ENCODE results near the gene SDR39U1.

The SDR39U1 gene

GRCh38 chr14:24408764-24409163 is 33.8 kb downstream of the SDR39U1 start:
- POLR2A ChIA-PET = interaction anchor here (0.6 to 0.8 kb wide), 3 partner anchors 9 to 43 kb away, joined by 3 to 7 read pairs (median 4); no protein-coding TSS in a partner anchor
- TF ChIP-seq ZNF18 (tag by site-specific recombination; IDR thresholded peaks at IDR 0.05) (no peak), ZBTB49 (tag by site-specific recombination; IDR thresholded peaks at IDR 0.05; ENCODE audit: low read depth) (no peak), ZNF157 (tag by site-specific recombination; IDR thresholded peaks at IDR 0.05) (no peak), ZNF658 (tag by site-specific recombination; IDR thresholded peaks at IDR 0.05) (no peak), ZNF623 (tag by site-specific recombination; IDR thresholded peaks at IDR 0.05) (no peak), ZNF707 (tag by site-specific recombination; IDR thresholded peaks at IDR 0.05) (no peak), ZNF585B (tag by site-specific recombination; IDR thresholded peaks at IDR 0.05) (no peak), HOXA7 (CRISPR knock-in tag; IDR thresholded peaks at IDR 0.05; ENCODE audit: borderline replicate concordance) (no peak)
- H3K27ac ChIP-seq (ENCODE audit: extremely low read depth, low read depth, low read length) = no peak overlapping the region
- H3K36me3 ChIP-seq (ENCODE audit: control insufficient read depth in 2 of 2, insufficient read depth in 1 of 2, low read length in 2 of 2) = peaks cover 0 to 66% of the 10 kb centered on the region in 2 experiments; a peak in 1 of 3 replicates
- no peak overlapping the region for H3K4me3 ChIP-seq (ENCODE audit: low read depth, low read length)
- H3K4me1 ChIP-seq (ENCODE audit: control insufficient read depth, insufficient read depth, low read length) = no peaks in the 10 kb centered on the region
- H3K9me3 ChIP-seq (ENCODE audit: control insufficient read depth, insufficient read depth, low read depth, low read length) = no peaks in the 10 kb centered on the region
- CTCF ChIA-PET = interaction anchor here (0.7 to 1.7 kb wide), 6 partner anchors 9 to 194 kb away, joined by 3 to 9 read pairs (median 4); no protein-coding TSS in a partner anchor

- CTCF ChIA-PET = interaction anchor here (0.5 to 1.7 kb wide), 5 partner anchors 10 to 186 kb away, joined by 3 to 9 read pairs (median 4); no protein-coding TSS in a partner anchor
- no peak for TF ChIP-seq ZNF510 (tag by site-specific recombination; IDR thresholded peaks at IDR 0.05; ENCODE audit: insufficient replicate concordance)
- TF ChIP-seq SALL2 (tag by site-specific recombination; IDR thresholded peaks at IDR 0.05; ENCODE audit: borderline replicate concordance) = no peak
- TF ChIP-seq ZNF121 (tag by site-specific recombination; IDR thresholded peaks at IDR 0.05) = no peak
- TF ChIP-seq ZNF629 (tag by site-specific recombination; IDR thresholded peaks at IDR 0.05) = no peak
- no peak for TF ChIP-seq ZNF704 (tag by site-specific recombination; IDR thresholded peaks at IDR 0.05)
- TF ChIP-seq ZNF26 (tag by site-specific recombination; IDR thresholded peaks at IDR 0.05) = no peak
- TF ChIP-seq ZNF610 (tag by site-specific recombination; IDR thresholded peaks at IDR 0.05; ENCODE audit: borderline replicate concordance) = no peak
- no peak for TF ChIP-seq ZNF280C (tag by site-specific recombination; IDR thresholded peaks at IDR 0.05)
- no peak for TF ChIP-seq ZFP41 (tag by site-specific recombination; IDR thresholded peaks at IDR 0.05; ENCODE audit: borderline replicate concordance)
- TF ChIP-seq ZNF544 (tag by site-specific recombination; IDR thresholded peaks at IDR 0.05) = no peak
- TF ChIP-seq IKZF3 (tag by site-specific recombination; IDR thresholded peaks at IDR 0.05) = no peak
- no peak for TF ChIP-seq ATF2 (tag by site-specific recombination; IDR thresholded peaks at IDR 0.05; ENCODE audit: low read depth)
- no peak for TF ChIP-seq YY1 (tag by site-specific recombination; IDR thresholded peaks at IDR 0.05)
Observed at GRCh38 chr14:24407608-24408325, 34.8 kb downstream of the SDR39U1 start.

More at GRCh38 chr14:24407608-24408325, 34.8 kb downstream of the SDR39U1 start:
- Histone ChIP-seq H3K36me3 (ENCODE audit: control insufficient read depth in 2 of 2, insufficient read depth in 1 of 2, low read length in 2 of 2) (peaks cover 0 to 56% of the 10 kb centered on the region in 2 experiments; a peak in 1 of 3 replicates), H3K27ac (ENCODE audit: extremely low read depth, low read depth, low read length) (no peak overlapping the region), H3K4me1 (ENCODE audit: control insufficient read depth, insufficient read depth, low read length) (no peaks in the 10 kb centered on the region), H3K9me3 (ENCODE audit: control insufficient read depth, insufficient read depth, low read depth, low read length) (no peaks in the 10 kb centered on the region), H3K4me3 (ENCODE audit: low read depth, low read length) (no peak overlapping the region)
- POLR2A ChIA-PET = no interaction called here
